Upper lobe of left lung (tissue), 4 donors: ENCODE measurements around the gene APOBEC3G.

Source experiments
- CTCF ChIP-seq, 6 experiments: fragments of 450-650 bp in 4 of 6; fragments of 200-600 bp in 2 of 6; sonication (generic) in 2 of 6; IDR thresholded peaks; one replicate each; pipeline ENCODE4 v1.5.1; 2016 to 2019; ENCODE audit warnings: antibody characterized with exemption in 6 of 6
- EP300 ChIP-seq, 4 donors: sonication (generic); formaldehyde crosslinking; IDR thresholded peaks; one replicate each; pipeline ENCODE4 v1.5.1; 2017; ENCODE audit warnings: antibody characterized with exemption in 4 of 4, control low read depth in 2 of 4
- POLR2A ChIP-seq, 4 donors: fragments of 450-650 bp; IDR thresholded peaks; one replicate each; pipeline ENCODE4 v1.5.1; 2016 to 2017; ENCODE audit warnings: antibody characterized with exemption in 4 of 4, mild to moderate bottlenecking in 2 of 4
- POLR2AphosphoS5 ChIP-seq, 2 donors: sonication (generic); formaldehyde crosslinking; IDR thresholded peaks; one replicate each; pipeline ENCODE4 v1.5.1; 2017; ENCODE audit warnings: antibody characterized with exemption in 2 of 2

GRCh38 chr22:39094717-39095389, 17.8 kb downstream of the APOBEC3G start:
- TF ChIP-seq POLR2AphosphoS5 (IDR thresholded peaks at IDR 0.05) (no peak), CTCF (IDR thresholded peaks at IDR 0.05) (no peak), POLR2A (IDR thresholded peaks at IDR 0.05) (no peak), EP300 (IDR thresholded peaks at IDR 0.05) (no peak)
